Measurements from ENCODE around the gene PTPN9. TPM values are rescaled to one million over a fixed set of nuclear protein-coding genes. Genes with fewer than 3 reads are reported as not detected.

Gene PTPN9
- total and polyA plus RNA-seq, 2 of the 4 experiments (the other 2 are of a cell fraction): 26.5 to 38.9 TPM

DNA sequence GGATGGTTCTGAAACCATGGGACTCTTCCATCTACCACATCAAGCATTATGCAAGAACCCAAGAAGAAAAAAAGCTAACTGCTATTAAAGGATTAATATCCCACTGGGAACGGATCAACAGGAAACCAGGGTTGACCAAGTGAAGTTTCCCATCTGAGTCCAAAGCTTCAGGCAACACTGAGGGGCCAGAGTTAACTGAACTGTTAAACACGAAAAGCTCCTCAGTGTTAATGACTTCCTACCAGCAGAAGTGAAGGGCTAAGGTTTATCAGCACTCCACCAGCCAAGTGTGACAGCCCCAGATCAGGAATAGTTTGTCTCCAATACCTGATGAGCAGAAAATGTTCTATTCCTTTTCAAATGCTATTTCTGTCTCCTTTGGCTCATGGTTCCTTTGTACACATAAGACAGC lies 36.7 kb downstream of the PTPN9 start:
- Histone ChIP-seq H3K4me3 (ENCODE audit: insufficient read depth, low read depth, low read length) (no peak overlapping the region), H3K18ac (ENCODE audit: low read depth, low read length) (no peak overlapping the region), H3K9me1 (ENCODE audit: insufficient read depth, low read length) (peaks cover 11% of the 10 kb centered on the region), H2BK120ac (ENCODE audit: low read depth, low read length) (no peak overlapping the region), H2AK5ac (ENCODE audit: low read depth, low read length) (no peak overlapping the region; the same call in 1 of the 2 replicates), H3K4me1 (ENCODE audit: control insufficient read depth, insufficient read depth, low read length) (peaks cover 9% of the 10 kb centered on the region), H3K4me2 (ENCODE audit: low read depth, low read length) (no peak overlapping the region), H4K8ac (ENCODE audit: low read depth in 2 of 2, low read length in 2 of 2) (no peak overlapping the region), H3K4ac (ENCODE audit: low read depth, low read length) (no peak overlapping the region), H4K5ac (ENCODE audit: low read depth, low read length) (no peak overlapping the region), H2BK5ac (ENCODE audit: low read depth, low read length, poor library complexity, severe bottlenecking) (no peak overlapping the region), H3K79me1 (ENCODE audit: low read depth in 1 of 2, low read length in 2 of 2) (peaks cover 15 to 65% of the 10 kb centered on the region in 2 experiments), H3K14ac (replicated peaks; ENCODE audit: low read depth, low read length) (no peak overlapping the region), H4K20me1 (ENCODE audit: insufficient read depth, low read length) (peaks cover 67% of the 10 kb centered on the region), H3K27me3 (ENCODE audit: control insufficient read depth, insufficient read depth, low read length) (no peaks in the 10 kb centered on the region), H2BK20ac (ENCODE audit: low read depth, low read length) (no peak overlapping the region), H2BK15ac (ENCODE audit: low read depth, low read length) (no peak overlapping the region), H3K36me3 (ENCODE audit: control insufficient read depth, insufficient read depth, low read length) (no peaks in the 10 kb centered on the region), H4K91ac (ENCODE audit: insufficient read depth, low read depth, low read length) (no peak overlapping the region), H2AFZ (replicated peaks; ENCODE audit: low read length, poor library complexity) (no peak overlapping the region), H3K9ac (ENCODE audit: low read depth, low read length) (no peak overlapping the region), H3K27ac (ENCODE audit: insufficient read depth, low read length) (no peak overlapping the region), H3K23ac (ENCODE audit: low read depth, low read length) (no peak overlapping the region), H3K56ac (ENCODE audit: extremely low read depth, insufficient read depth, low read length) (no peak overlapping the region), H3K9me3 (ENCODE audit: control insufficient read depth, insufficient read depth, low read length) (no peaks in the 10 kb centered on the region), H2AK9ac (replicated peaks; ENCODE audit: low read depth, low read length, poor library complexity) (no peak overlapping the region)
- TF ChIP-seq NFE2L2 (IDR thresholded peaks at IDR 0.05; ENCODE audit: low read depth, low read length) (no peak), MAFK (IDR thresholded peaks at IDR 0.05; ENCODE audit: low read depth, low read length) (no peak), RCOR1 (IDR thresholded peaks at IDR 0.05; ENCODE audit: insufficient replicate concordance, low read length) (no peak), SMC3 (IDR thresholded peaks at IDR 0.05; ENCODE audit: low read depth, low read length) (no peak), BHLHE40 (IDR thresholded peaks at IDR 0.05; ENCODE audit: low read depth, low read length) (no peak), RFX5 (IDR thresholded peaks at IDR 0.05; ENCODE audit: low read depth, low read length) (no peak), POLR2A (IDR thresholded peaks at IDR 0.05; ENCODE audit: low read depth, low read length) (no peak), MXI1 (IDR thresholded peaks at IDR 0.05; ENCODE audit: borderline replicate concordance, low read depth, low read length) (no peak), MAZ (IDR thresholded peaks at IDR 0.05; ENCODE audit: borderline replicate concordance, low read depth, low read length) (no peak), CHD1 (IDR thresholded peaks at IDR 0.05; ENCODE audit: low read depth, low read length) (no peak), RAD21 (IDR thresholded peaks at IDR 0.05; ENCODE audit: low read length) (no peak), CEBPB (IDR thresholded peaks at IDR 0.05; ENCODE audit: low read depth, low read length) (no peak), FOS (IDR thresholded peaks at IDR 0.05; ENCODE audit: low read depth, low read length) (no peak)
- TF ChIP-seq, protein P1, sequence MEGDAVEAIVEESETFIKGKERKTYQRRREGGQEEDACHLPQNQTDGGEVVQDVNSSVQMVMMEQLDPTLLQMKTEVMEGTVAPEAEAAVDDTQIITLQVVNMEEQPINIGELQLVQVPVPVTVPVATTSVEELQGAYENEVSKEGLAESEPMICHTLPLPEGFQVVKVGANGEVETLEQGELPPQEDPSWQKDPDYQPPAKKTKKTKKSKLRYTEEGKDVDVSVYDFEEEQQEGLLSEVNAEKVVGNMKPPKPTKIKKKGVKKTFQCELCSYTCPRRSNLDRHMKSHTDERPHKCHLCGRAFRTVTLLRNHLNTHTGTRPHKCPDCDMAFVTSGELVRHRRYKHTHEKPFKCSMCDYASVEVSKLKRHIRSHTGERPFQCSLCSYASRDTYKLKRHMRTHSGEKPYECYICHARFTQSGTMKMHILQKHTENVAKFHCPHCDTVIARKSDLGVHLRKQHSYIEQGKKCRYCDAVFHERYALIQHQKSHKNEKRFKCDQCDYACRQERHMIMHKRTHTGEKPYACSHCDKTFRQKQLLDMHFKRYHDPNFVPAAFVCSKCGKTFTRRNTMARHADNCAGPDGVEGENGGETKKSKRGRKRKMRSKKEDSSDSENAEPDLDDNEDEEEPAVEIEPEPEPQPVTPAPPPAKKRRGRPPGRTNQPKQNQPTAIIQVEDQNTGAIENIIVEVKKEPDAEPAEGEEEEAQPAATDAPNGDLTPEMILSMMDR (conservative IDR thresholded peaks at IDR 0.05; ENCODE audit: low read depth, low read length): no peak
- TF ChIP-seq, protein P2, sequence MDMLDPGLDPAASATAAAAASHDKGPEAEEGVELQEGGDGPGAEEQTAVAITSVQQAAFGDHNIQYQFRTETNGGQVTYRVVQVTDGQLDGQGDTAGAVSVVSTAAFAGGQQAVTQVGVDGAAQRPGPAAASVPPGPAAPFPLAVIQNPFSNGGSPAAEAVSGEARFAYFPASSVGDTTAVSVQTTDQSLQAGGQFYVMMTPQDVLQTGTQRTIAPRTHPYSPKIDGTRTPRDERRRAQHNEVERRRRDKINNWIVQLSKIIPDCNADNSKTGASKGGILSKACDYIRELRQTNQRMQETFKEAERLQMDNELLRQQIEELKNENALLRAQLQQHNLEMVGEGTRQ (IDR thresholded peaks at IDR 0.05; ENCODE audit: low read depth, low read length): no peak
- TF ChIP-seq, protein P3, sequence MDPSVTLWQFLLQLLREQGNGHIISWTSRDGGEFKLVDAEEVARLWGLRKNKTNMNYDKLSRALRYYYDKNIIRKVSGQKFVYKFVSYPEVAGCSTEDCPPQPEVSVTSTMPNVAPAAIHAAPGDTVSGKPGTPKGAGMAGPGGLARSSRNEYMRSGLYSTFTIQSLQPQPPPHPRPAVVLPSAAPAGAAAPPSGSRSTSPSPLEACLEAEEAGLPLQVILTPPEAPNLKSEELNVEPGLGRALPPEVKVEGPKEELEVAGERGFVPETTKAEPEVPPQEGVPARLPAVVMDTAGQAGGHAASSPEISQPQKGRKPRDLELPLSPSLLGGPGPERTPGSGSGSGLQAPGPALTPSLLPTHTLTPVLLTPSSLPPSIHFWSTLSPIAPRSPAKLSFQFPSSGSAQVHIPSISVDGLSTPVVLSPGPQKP (IDR thresholded peaks at IDR 0.05; ENCODE audit: borderline replicate concordance, low read depth, low read length): no peak
- dilution Hi-C loops (cut with HindIII; ENCODE audit: low sequenced_read_pairs, unreplicated experiment) (no loop called here), intact Hi-C loops (cut with micrococcal nuclease) (no loop called here), in situ Hi-C loops (cut with MboI; ENCODE audit: low sequenced_read_pairs) (no loop called here)
- ChIA-PET POLR2A (ENCODE audit: unreplicated experiment) (no interaction called here), CTCF (interaction anchor here (2.8 kb wide), 1 partner anchor 10 kb away, joined by 12 read pairs; no protein-coding TSS in a partner anchor)
- no peak for DNase-seq
- ATAC-seq (ENCODE audit: low read depth): no peak
- no CpG with 5 or more reads among the region's 2 CpGs for WGBS, 2 experiments (ENCODE audit: extremely low coverage in 2 of 2, insufficient read length in 1 of 2)
- no TSS peak for BruUV-seq (replicated peaks)
